ENCODE data around the gene MRE11. TPM values are rescaled to one million over a fixed set of nuclear protein-coding genes. Genes with fewer than 3 reads are reported as not detected.

Gene MRE11
- total and polyA plus RNA-seq, 5 donors = 3.0 to 11.0 (median 10.9) TPM

GRCh38 chr11:94457118-94458029 is 36.3 kb downstream of the MRE11 start:
- ATAC-seq = no peak
- Histone ChIP-seq H3K27ac (ENCODE audit: low read length) (no peak overlapping the region), H3K27me3 (ENCODE audit: control insufficient read depth, insufficient read depth) (no peaks in the 10 kb centered on the region), H3K9me3 (ENCODE audit: control insufficient read depth, low read length) (no peaks in the 10 kb centered on the region), H3K4me1 (ENCODE audit: control insufficient read depth, insufficient read depth, low read length) (no peaks in the 10 kb centered on the region), H3K4me3 (ENCODE audit: low read length) (no peak overlapping the region)
- intact Hi-C loops (cut with DNase I) = no loop called here
- no peak for DNase-seq
- WGBS = 87% methylated on average over 4 of the region's 4 CpGs

- ATAC-seq (no peak), DNase-seq (no peak)
- Histone ChIP-seq H3K4me1 (ENCODE audit: control insufficient read depth, insufficient read depth, low read length) (no peaks in the 10 kb centered on the region), H3K4me3 (ENCODE audit: low read length) (no peak overlapping the region), H3K27ac (ENCODE audit: low read length) (no peak overlapping the region), H3K9me3 (ENCODE audit: control insufficient read depth, low read length) (no peaks in the 10 kb centered on the region), H3K27me3 (ENCODE audit: control insufficient read depth, insufficient read depth) (no peaks in the 10 kb centered on the region)
- WGBS = 98% methylated on average over 1 of the region's 1 CpG
- intact Hi-C loops (cut with DNase I) = no loop called here
These were observed 37.8 kb downstream of the MRE11 start for GRCh38 chr11:94455861-94456260.

- Histone ChIP-seq H3K9me3 (ENCODE audit: control insufficient read depth, low read length) (no peaks in the 10 kb centered on the region), H3K4me3 (ENCODE audit: low read length) (no peak overlapping the region), H3K4me1 (ENCODE audit: control insufficient read depth, insufficient read depth, low read length) (no peaks in the 10 kb centered on the region), H3K27ac (ENCODE audit: low read length) (no peak overlapping the region), H3K27me3 (ENCODE audit: control insufficient read depth, insufficient read depth) (no peaks in the 10 kb centered on the region)
- ATAC-seq = no peak
- intact Hi-C loops (cut with DNase I) = no loop called here
- DNase-seq = no peak
- 98% methylated on average over 2 of the region's 2 CpGs for WGBS
These were observed 39.3 kb downstream of the MRE11 start for GRCh38 chr11:94454301-94454700.

DNA sequence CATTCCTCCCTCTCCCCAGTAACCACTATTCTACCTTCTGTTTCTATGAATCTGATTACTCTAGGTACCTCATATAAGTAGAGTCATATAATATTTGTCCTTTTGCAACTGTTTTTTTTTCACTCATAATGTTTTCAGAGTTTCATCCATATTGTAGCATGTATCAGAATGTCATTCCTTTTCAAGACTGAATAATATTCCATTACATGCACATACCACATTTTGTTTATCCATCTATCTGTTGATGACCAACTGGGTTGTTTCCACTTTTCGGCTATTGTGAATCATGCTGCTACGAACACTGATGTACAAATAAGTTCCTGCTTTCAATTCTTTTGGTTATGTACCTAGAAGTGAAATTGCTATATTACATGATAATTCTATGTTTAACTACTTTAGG is 40.7 kb downstream of the MRE11 start:
- intact Hi-C loops (cut with DNase I) = no loop called here
- H3K4me1 ChIP-seq (ENCODE audit: control insufficient read depth, insufficient read depth, low read length) = no peaks in the 10 kb centered on the region
- H3K27me3 ChIP-seq (ENCODE audit: control insufficient read depth, insufficient read depth) = no peaks in the 10 kb centered on the region
- ATAC-seq = no peak
- 96% methylated on average over 2 of the region's 2 CpGs for WGBS
- H3K4me3 ChIP-seq (ENCODE audit: low read length) = no peak overlapping the region
- H3K27ac ChIP-seq (ENCODE audit: low read length) = no peak overlapping the region
- no peaks in the 10 kb centered on the region for H3K9me3 ChIP-seq (ENCODE audit: control insufficient read depth, low read length)
- no peak for DNase-seq

DNA sequence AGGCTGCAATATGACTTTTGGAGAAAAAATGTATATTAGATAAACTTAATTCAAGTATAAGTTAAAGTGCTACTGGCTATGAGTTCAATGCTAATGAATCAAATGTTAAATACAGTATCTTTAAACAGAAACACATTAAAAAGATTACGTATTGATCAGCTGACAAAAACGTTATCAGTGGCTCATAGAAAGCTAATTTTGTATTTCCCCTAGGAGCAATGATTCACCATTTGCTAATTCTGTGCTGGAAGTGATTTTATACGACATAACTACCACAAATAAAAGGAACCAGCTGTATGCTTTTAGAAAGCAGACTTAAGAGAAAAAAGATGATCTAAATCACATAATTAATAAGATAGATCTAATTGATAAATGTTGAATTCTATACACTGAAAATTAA is 43.6 kb downstream of the MRE11 start:
- intact Hi-C loops (cut with DNase I) = no loop called here
- Histone ChIP-seq H3K27me3 (ENCODE audit: control insufficient read depth, insufficient read depth) (no peaks in the 10 kb centered on the region), H3K4me1 (ENCODE audit: control insufficient read depth, insufficient read depth, low read length) (no peaks in the 10 kb centered on the region), H3K27ac (ENCODE audit: low read length) (no peak overlapping the region), H3K4me3 (ENCODE audit: low read length) (no peak overlapping the region), H3K9me3 (ENCODE audit: control insufficient read depth, low read length) (no peaks in the 10 kb centered on the region)
- no peak for ATAC-seq
- WGBS = 54% methylated on average over 3 of the region's 3 CpGs
- no peak for DNase-seq

- Histone ChIP-seq H3K9me3 (ENCODE audit: control insufficient read depth, low read length) (no peaks in the 10 kb centered on the region), H3K4me1 (ENCODE audit: control insufficient read depth, insufficient read depth, low read length) (no peaks in the 10 kb centered on the region), H3K4me3 (ENCODE audit: low read length) (no peak overlapping the region), H3K27ac (ENCODE audit: low read length) (no peak overlapping the region), H3K27me3 (ENCODE audit: control insufficient read depth, insufficient read depth) (no peaks in the 10 kb centered on the region)
- 73% methylated on average over 2 of the region's 2 CpGs for WGBS
- no peak for ATAC-seq
- no peak for DNase-seq
- intact Hi-C loops (cut with DNase I) = no loop called here
These were observed 44.2 kb downstream of the MRE11 start for GRCh38 chr11:94449437-94449836.

DNA sequence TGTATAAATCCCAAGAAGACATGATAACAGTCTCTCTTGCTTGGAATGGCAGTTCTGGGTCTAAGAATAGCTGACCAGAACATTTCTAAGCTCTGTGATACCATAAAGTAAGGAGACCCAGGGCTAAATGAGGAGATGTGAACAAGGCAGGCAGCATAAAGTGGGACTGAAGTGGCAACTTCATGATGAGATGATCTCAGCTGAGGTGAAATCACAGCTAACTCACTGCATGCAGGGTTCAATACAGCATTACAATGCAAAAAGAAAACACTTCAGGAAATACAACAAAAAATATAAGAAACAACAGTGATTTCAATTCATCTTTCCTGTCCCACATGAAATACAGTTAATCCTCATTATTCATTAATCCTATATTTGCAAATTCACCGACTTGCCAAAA is 44.6 kb downstream of the MRE11 start:
- Histone ChIP-seq H3K4me3 (ENCODE audit: low read length) (no peak overlapping the region), H3K4me1 (ENCODE audit: control insufficient read depth, insufficient read depth, low read length) (no peaks in the 10 kb centered on the region), H3K27me3 (ENCODE audit: control insufficient read depth, insufficient read depth) (no peaks in the 10 kb centered on the region), H3K9me3 (ENCODE audit: control insufficient read depth, low read length) (no peaks in the 10 kb centered on the region), H3K27ac (ENCODE audit: low read length) (no peak overlapping the region)
- WGBS = 84% methylated on average over 1 of the region's 1 CpG
- DNase-seq (no peak), ATAC-seq (no peak)
- intact Hi-C loops (cut with DNase I) = no loop called here

- Histone ChIP-seq H3K9me3 (ENCODE audit: control insufficient read depth, low read length) (no peaks in the 10 kb centered on the region), H3K27me3 (ENCODE audit: control insufficient read depth, insufficient read depth) (no peaks in the 10 kb centered on the region), H3K4me1 (ENCODE audit: control insufficient read depth, insufficient read depth, low read length) (no peaks in the 10 kb centered on the region), H3K27ac (ENCODE audit: low read length) (no peak overlapping the region), H3K4me3 (ENCODE audit: low read length) (no peak overlapping the region)
- ATAC-seq (no peak), DNase-seq (no peak)
- intact Hi-C loops (cut with DNase I) = no loop called here
- 87% methylated on average over 4 of the region's 4 CpGs for WGBS
These were observed 46.5 kb downstream of the MRE11 start for GRCh38 chr11:94447149-94447548.

- Histone ChIP-seq H3K27ac (ENCODE audit: low read length) (no peak overlapping the region), H3K27me3 (ENCODE audit: control insufficient read depth, insufficient read depth) (no peaks in the 10 kb centered on the region), H3K4me3 (ENCODE audit: low read length) (no peak overlapping the region), H3K4me1 (ENCODE audit: control insufficient read depth, insufficient read depth, low read length) (no peaks in the 10 kb centered on the region), H3K9me3 (ENCODE audit: control insufficient read depth, low read length) (no peaks in the 10 kb centered on the region)
- DNase-seq = no peak
- 92% methylated on average over 1 of the region's 1 CpG for WGBS
- intact Hi-C loops (cut with DNase I) = no loop called here
- no peak for ATAC-seq
These were observed 48.0 kb downstream of the MRE11 start for GRCh38 chr11:94445641-94446040.

DNA sequence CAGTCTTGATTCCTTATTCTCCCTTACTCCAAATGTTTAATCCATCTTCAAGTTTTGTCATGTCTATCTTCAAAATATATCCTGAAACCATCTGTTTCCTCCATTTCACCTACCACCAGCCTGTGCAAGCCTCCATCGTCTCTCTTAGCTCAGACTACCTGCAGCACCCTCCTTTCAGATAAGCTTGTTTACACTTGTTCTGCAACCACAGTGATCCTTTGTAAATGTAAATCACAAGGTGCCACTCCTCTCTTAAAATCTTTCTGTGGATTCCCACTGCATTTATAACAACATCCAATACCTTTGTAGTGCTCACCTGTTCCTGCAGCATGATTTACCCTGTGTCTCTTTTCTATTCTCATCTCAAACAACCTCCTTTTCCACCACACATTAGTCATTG is 60.6 kb downstream of the MRE11 start:
- H3K4me1 ChIP-seq (ENCODE audit: control insufficient read depth, insufficient read depth, low read length) = no peaks in the 10 kb centered on the region
- no peaks in the 10 kb centered on the region for H3K27me3 ChIP-seq (ENCODE audit: control insufficient read depth, insufficient read depth)
- ATAC-seq = no peak
- no peak overlapping the region for H3K27ac ChIP-seq (ENCODE audit: low read length)
- no peak for DNase-seq
- intact Hi-C loops (cut with DNase I) = no loop called here
- 56% methylated on average over 1 of the region's 1 CpG for WGBS
- H3K9me3 ChIP-seq (ENCODE audit: control insufficient read depth, low read length) = no peaks in the 10 kb centered on the region
- H3K4me3 ChIP-seq (ENCODE audit: low read length) = no peak overlapping the region

DNA sequence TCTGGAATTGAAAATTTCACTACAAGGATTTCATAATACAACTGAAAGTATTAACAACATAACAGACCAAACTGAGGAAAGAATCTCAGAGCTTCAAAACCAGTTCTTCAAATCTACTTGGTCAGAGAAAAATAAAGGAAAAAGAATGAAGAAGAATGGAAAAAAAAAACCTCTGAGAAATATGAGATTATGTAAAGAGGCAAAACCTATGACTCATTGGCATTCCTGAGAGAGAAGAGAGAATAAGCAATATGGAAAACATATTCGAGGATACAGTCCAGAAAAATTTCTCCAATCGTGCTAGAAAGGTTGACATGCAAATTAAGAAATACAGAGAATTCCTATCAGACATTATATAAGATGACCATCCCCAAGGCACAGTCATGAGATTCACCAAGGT is 69.0 kb downstream of the MRE11 start:
- no peak for ATAC-seq
- DNase-seq = no peak
- no peak overlapping the region for H3K4me3 ChIP-seq (ENCODE audit: low read length)
- intact Hi-C loops (cut with DNase I) = no loop called here
- 89% methylated on average over 2 of the region's 2 CpGs for WGBS
- peaks cover 4% of the 10 kb centered on the region for H3K4me1 ChIP-seq (ENCODE audit: control insufficient read depth, insufficient read depth, low read length)
- no peak overlapping the region for H3K27ac ChIP-seq (ENCODE audit: low read length)
- H3K9me3 ChIP-seq (ENCODE audit: control insufficient read depth, low read length) = no peaks in the 10 kb centered on the region
- no peaks in the 10 kb centered on the region for H3K27me3 ChIP-seq (ENCODE audit: control insufficient read depth, insufficient read depth)

DNA sequence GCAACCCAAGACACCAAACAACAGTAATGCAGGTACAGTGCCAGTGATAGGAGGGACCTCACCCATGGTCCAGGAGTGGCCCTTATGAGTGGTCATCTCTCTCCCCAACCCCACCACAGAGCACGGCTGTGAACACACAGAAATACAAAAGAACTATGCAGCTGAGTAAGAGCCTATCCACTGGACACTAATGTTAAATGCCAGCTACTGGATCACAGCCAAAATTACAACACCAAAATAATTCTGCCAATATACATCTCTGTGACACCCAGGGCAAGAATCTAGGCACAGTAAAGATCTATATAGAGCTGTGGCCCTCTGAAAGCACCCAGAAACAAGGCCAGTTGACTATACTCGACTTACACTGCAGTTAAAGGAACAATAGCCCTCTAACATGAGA is 69.6 kb downstream of the MRE11 start:
- intact Hi-C loops (cut with DNase I) = no loop called here
- Histone ChIP-seq H3K27me3 (ENCODE audit: control insufficient read depth, insufficient read depth) (no peaks in the 10 kb centered on the region), H3K9me3 (ENCODE audit: control insufficient read depth, low read length) (no peaks in the 10 kb centered on the region), H3K27ac (ENCODE audit: low read length) (no peak overlapping the region), H3K4me1 (ENCODE audit: control insufficient read depth, insufficient read depth, low read length) (peaks cover 4% of the 10 kb centered on the region), H3K4me3 (ENCODE audit: low read length) (no peak overlapping the region)
- 90% methylated on average over 2 of the region's 2 CpGs for WGBS
- DNase-seq = no peak
- no peak for ATAC-seq

Data from right cardiac atrium (tissue), 5 donors.